ENCODE measurements around the gene RAE1. TPM values are rescaled to one million over a fixed set of nuclear protein-coding genes. Genes with fewer than 3 reads are reported as not detected.

Gene RAE1
- total RNA-seq, 1 donor from 2014 or later, result 9.5 TPM

GRCh38 chr20:57408131-57408530, 57.1 kb downstream of the RAE1 start:
- Histone ChIP-seq H3K9me3 (no peaks in the 10 kb centered on the region), H3K4me3 (peak overlapping the region in 1 of 2 donors; percentile 15), H3K27ac (peak overlapping the region; percentile 81 to 88), H3K4me1 (peaks cover 14 to 21% of the 10 kb centered on the region in 2 donors), H3K36me3 (peaks cover 37 to 50% of the 10 kb centered on the region in 2 donors), H3K27me3 (no peaks in the 10 kb centered on the region)
- TF ChIP-seq CTCF (IDR thresholded peaks at IDR 0.05), result no peak
- intact Hi-C loops (cut with DNase I), result loop anchor here (2.0 kb wide), 2 partner anchors 13 to 33 kb away; no protein-coding TSS in a partner anchor
- DNase-seq (ENCODE audit: low spot score in 2 of 2), result no peak

- no peaks in the 10 kb centered on the region for H3K27me3 ChIP-seq
- peaks cover 14 to 21% of the 10 kb centered on the region in 2 donors for H3K4me1 ChIP-seq
- DNase-seq (ENCODE audit: low spot score in 2 of 2), result no peak
- H3K9me3 ChIP-seq, result no peaks in the 10 kb centered on the region
- peak overlapping the region in 1 of 2 donors; percentile 15 for H3K4me3 ChIP-seq
- intact Hi-C loops (cut with DNase I), result loop anchor here (2.0 kb wide), 2 partner anchors 14 to 32 kb away; no protein-coding TSS in a partner anchor
- H3K27ac ChIP-seq, result peak overlapping the region; percentile 81 to 88
- no peak for TF ChIP-seq CTCF (IDR thresholded peaks at IDR 0.05)
- H3K36me3 ChIP-seq, result peaks cover 32 to 46% of the 10 kb centered on the region in 2 donors
Measured at GRCh38 chr20:57408536-57409233, 57.6 kb downstream of the RAE1 start.

GRCh38 chr20:57409316-57409671, 58.2 kb downstream of the RAE1 start:
- peaks cover 31 to 40% of the 10 kb centered on the region in 2 donors for H3K36me3 ChIP-seq
- peak in 1 of 2 donors; percentile 76 for DNase-seq (ENCODE audit: low spot score in 2 of 2)
- H3K4me3 ChIP-seq, result peak overlapping the region in 1 of 2 donors; percentile 33
- H3K4me1 ChIP-seq, result peaks cover 14 to 21% of the 10 kb centered on the region in 2 donors
- no peaks in the 10 kb centered on the region for H3K9me3 ChIP-seq
- TF ChIP-seq CTCF (IDR thresholded peaks at IDR 0.05), result no peak
- H3K27me3 ChIP-seq, result no peaks in the 10 kb centered on the region
- peak overlapping the region in 1 of 2 donors; percentile 81 for H3K27ac ChIP-seq
- intact Hi-C loops (cut with DNase I), result loop anchor here (2.0 kb wide), 2 partner anchors 14 to 32 kb away; no protein-coding TSS in a partner anchor

- Histone ChIP-seq H3K27ac (no peak overlapping the region), H3K36me3 (peaks cover 25 to 34% of the 10 kb centered on the region in 2 donors), H3K9me3 (no peaks in the 10 kb centered on the region), H3K4me3 (peak overlapping the region in 1 of 2 donors; percentile 33), H3K27me3 (no peaks in the 10 kb centered on the region), H3K4me1 (peaks cover 16 to 24% of the 10 kb centered on the region in 2 donors)
- TF ChIP-seq CTCF (IDR thresholded peaks at IDR 0.05), result no peak
- DNase-seq (ENCODE audit: low spot score in 2 of 2), result no peak
- intact Hi-C loops (cut with DNase I), result loop anchor here (2.0 kb wide), 2 partner anchors 15 to 31 kb away; no protein-coding TSS in a partner anchor
Measured at GRCh38 chr20:57409672-57410397, 58.8 kb downstream of the RAE1 start.

DNA sequence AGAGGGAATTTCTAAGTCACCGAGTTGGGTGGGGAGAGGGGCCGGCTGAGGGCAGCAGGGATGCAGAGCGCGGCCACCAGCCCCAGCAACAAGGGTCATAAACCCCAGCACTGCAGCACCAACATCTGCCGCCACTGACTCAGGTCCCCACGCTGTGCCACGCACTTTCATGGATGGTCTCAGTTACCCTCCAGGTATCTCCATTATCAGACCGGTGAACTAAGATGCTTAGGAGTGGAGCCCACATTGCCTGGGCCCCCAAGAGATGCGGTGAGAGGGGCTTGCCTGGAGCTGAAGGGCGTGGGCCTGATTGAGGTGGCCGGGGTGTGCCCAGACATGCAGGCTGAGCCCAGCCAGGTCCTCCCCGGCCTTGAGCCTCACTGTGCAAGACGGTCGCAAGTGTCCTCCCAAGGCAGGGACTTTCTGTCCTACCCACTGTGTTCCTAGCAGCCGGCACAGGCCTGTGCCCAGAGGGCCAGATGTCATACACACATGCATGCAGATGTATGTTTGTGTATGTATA, 59.4 kb downstream of the RAE1 start:
- no peak for TF ChIP-seq CTCF (IDR thresholded peaks at IDR 0.05)
- DNase-seq (ENCODE audit: low spot score in 2 of 2), result no peak
- no peak overlapping the region for H3K27ac ChIP-seq
- intact Hi-C loops (cut with DNase I), result no loop called here
- peaks cover 17 to 29% of the 10 kb centered on the region in 2 donors for H3K4me1 ChIP-seq
- H3K9me3 ChIP-seq, result no peaks in the 10 kb centered on the region
- no peaks in the 10 kb centered on the region for H3K27me3 ChIP-seq
- no peak overlapping the region for H3K4me3 ChIP-seq
- peaks cover 21 to 28% of the 10 kb centered on the region in 2 donors for H3K36me3 ChIP-seq

Measured in ascending aorta (tissue), 2 donors.